Measurements from ENCODE around the gene RGS16. TPM values are rescaled to one million over a fixed set of nuclear protein-coding genes. Genes with fewer than 3 reads are reported as not detected.

RGS16 gene
- total RNA-seq, 1 experiment from 2014 or later: 0.23 TPM

DNA sequence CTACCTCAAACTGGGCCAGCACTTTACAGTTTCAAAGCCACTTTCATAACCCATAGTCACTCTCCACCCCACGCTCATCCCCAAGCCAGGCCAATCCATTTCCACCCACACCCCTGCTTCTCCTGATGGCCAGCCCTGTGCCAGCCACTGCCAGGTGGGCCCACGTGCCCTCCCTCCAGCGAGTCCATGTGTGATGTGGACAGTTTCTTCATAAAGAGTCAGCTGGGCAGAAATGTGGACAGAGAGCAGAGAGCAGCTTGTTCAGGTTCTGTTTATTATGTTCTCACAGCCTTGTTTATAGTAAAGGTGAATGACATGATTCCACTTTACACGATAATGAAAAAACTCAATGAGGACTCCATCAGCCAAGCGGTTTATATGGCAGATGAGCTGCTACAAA, 37.4 kb upstream of the RGS16 start:
- H3K27me3 ChIP-seq (ENCODE audit: control insufficient read depth, insufficient read depth, low read length): peaks cover 5% of the 10 kb centered on the region; the same call in 1 of the 2 replicates
- no peaks in the 10 kb centered on the region for H3K9me3 ChIP-seq (ENCODE audit: control insufficient read depth, insufficient read depth, low read depth, low read length)
- H3K27ac ChIP-seq (ENCODE audit: low read length): no peak overlapping the region
- no peak for DNase-seq (ENCODE audit: low read depth, low spot score)
- no peaks in the 10 kb centered on the region for H3K4me1 ChIP-seq (ENCODE audit: control insufficient read depth, insufficient read depth, low read length)
- TF ChIP-seq, protein P1, sequence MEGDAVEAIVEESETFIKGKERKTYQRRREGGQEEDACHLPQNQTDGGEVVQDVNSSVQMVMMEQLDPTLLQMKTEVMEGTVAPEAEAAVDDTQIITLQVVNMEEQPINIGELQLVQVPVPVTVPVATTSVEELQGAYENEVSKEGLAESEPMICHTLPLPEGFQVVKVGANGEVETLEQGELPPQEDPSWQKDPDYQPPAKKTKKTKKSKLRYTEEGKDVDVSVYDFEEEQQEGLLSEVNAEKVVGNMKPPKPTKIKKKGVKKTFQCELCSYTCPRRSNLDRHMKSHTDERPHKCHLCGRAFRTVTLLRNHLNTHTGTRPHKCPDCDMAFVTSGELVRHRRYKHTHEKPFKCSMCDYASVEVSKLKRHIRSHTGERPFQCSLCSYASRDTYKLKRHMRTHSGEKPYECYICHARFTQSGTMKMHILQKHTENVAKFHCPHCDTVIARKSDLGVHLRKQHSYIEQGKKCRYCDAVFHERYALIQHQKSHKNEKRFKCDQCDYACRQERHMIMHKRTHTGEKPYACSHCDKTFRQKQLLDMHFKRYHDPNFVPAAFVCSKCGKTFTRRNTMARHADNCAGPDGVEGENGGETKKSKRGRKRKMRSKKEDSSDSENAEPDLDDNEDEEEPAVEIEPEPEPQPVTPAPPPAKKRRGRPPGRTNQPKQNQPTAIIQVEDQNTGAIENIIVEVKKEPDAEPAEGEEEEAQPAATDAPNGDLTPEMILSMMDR (IDR thresholded peaks at IDR 0.05): no peak
- TF ChIP-seq, protein P2, sequence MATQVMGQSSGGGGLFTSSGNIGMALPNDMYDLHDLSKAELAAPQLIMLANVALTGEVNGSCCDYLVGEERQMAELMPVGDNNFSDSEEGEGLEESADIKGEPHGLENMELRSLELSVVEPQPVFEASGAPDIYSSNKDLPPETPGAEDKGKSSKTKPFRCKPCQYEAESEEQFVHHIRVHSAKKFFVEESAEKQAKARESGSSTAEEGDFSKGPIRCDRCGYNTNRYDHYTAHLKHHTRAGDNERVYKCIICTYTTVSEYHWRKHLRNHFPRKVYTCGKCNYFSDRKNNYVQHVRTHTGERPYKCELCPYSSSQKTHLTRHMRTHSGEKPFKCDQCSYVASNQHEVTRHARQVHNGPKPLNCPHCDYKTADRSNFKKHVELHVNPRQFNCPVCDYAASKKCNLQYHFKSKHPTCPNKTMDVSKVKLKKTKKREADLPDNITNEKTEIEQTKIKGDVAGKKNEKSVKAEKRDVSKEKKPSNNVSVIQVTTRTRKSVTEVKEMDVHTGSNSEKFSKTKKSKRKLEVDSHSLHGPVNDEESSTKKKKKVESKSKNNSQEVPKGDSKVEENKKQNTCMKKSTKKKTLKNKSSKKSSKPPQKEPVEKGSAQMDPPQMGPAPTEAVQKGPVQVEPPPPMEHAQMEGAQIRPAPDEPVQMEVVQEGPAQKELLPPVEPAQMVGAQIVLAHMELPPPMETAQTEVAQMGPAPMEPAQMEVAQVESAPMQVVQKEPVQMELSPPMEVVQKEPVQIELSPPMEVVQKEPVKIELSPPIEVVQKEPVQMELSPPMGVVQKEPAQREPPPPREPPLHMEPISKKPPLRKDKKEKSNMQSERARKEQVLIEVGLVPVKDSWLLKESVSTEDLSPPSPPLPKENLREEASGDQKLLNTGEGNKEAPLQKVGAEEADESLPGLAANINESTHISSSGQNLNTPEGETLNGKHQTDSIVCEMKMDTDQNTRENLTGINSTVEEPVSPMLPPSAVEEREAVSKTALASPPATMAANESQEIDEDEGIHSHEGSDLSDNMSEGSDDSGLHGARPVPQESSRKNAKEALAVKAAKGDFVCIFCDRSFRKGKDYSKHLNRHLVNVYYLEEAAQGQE (IDR thresholded peaks at IDR 0.05; ENCODE audit: insufficient read depth in 1 of 2, low read depth in 2 of 2, low read length in 1 of 2): no peak
- H3K4me3 ChIP-seq (ENCODE audit: low read depth in 2 of 2, low read length in 2 of 2): no peak overlapping the region
- in situ Hi-C loops (cut with HindIII; ENCODE audit: low pct_unique_long_range_greater_than_20kb, low sequenced_read_pairs) (no loop called here), intact Hi-C loops (cut with micrococcal nuclease; ENCODE audit: unreplicated experiment) (no loop called here)
- no TSS peak for BruUV-seq (replicated peaks)
- ChIA-PET CTCF (interaction anchor here (0.7 kb wide), 1 partner anchor 25 kb away, joined by 3 read pairs; no protein-coding TSS in a partner anchor), POLR2A (no interaction called here)
- H3K36me3 ChIP-seq (ENCODE audit: control insufficient read depth, insufficient read depth, low read length): no peaks in the 10 kb centered on the region
- ATAC-seq: no peak

DNA sequence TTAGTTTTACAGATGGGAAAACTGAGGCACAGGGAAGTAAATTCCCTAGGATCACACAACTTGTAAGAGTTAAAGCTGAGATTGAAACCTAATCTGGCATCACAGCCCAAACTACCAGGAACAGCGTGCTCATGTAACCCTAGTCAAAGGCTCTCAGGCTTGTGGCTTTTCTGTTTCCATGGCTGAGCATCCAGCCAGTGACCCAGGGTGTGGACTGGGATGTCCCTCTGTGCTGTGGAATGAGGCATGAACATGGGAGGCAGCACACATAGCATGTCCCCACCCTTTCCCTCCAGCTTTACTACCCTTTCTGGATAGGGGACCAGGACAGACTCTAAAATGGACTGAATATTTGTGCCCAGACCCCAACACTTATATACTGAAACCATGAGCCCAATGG, 35.1 kb upstream of the RGS16 start:
- DNase-seq (ENCODE audit: low read depth, low spot score) (no peak), ATAC-seq (no peak)
- no peaks in the 10 kb centered on the region for H3K9me3 ChIP-seq (ENCODE audit: control insufficient read depth, insufficient read depth, low read depth, low read length)
- intact Hi-C loops (cut with micrococcal nuclease; ENCODE audit: unreplicated experiment) (no loop called here), in situ Hi-C loops (cut with HindIII; ENCODE audit: low pct_unique_long_range_greater_than_20kb, low sequenced_read_pairs) (no loop called here)
- ChIA-PET POLR2A (no interaction called here), CTCF (no interaction called here)
- H3K27me3 ChIP-seq (ENCODE audit: control insufficient read depth, insufficient read depth, low read length): peaks cover 5% of the 10 kb centered on the region; the same call in 1 of the 2 replicates
- H3K4me1 ChIP-seq (ENCODE audit: control insufficient read depth, insufficient read depth, low read length): no peaks in the 10 kb centered on the region
- TF ChIP-seq SIN3A (IDR thresholded peaks at IDR 0.05; ENCODE audit: borderline replicate concordance, insufficient read depth, low read depth, low read length): no peak
- TF ChIP-seq, protein P2 (IDR thresholded peaks at IDR 0.05; ENCODE audit: insufficient read depth in 1 of 2, low read depth in 2 of 2, low read length in 1 of 2): no peak
- TF ChIP-seq, protein P1 (IDR thresholded peaks at IDR 0.05): no peak
- TF ChIP-seq TCF7L2 (IDR thresholded peaks at IDR 0.05; ENCODE audit: low read depth, low read length): no peak
- no peak for TF ChIP-seq POLR2AphosphoS5 (IDR thresholded peaks at IDR 0.05; ENCODE audit: low read depth, low read length)
- no peak overlapping the region for H3K27ac ChIP-seq (ENCODE audit: low read length)
- BruUV-seq (replicated peaks): no TSS peak
- no peak overlapping the region for H3K4me3 ChIP-seq (ENCODE audit: low read depth in 2 of 2, low read length in 2 of 2)
- H3K36me3 ChIP-seq (ENCODE audit: control insufficient read depth, insufficient read depth, low read length): no peaks in the 10 kb centered on the region
